ENCODE measurements around the gene RORC.

DNA sequence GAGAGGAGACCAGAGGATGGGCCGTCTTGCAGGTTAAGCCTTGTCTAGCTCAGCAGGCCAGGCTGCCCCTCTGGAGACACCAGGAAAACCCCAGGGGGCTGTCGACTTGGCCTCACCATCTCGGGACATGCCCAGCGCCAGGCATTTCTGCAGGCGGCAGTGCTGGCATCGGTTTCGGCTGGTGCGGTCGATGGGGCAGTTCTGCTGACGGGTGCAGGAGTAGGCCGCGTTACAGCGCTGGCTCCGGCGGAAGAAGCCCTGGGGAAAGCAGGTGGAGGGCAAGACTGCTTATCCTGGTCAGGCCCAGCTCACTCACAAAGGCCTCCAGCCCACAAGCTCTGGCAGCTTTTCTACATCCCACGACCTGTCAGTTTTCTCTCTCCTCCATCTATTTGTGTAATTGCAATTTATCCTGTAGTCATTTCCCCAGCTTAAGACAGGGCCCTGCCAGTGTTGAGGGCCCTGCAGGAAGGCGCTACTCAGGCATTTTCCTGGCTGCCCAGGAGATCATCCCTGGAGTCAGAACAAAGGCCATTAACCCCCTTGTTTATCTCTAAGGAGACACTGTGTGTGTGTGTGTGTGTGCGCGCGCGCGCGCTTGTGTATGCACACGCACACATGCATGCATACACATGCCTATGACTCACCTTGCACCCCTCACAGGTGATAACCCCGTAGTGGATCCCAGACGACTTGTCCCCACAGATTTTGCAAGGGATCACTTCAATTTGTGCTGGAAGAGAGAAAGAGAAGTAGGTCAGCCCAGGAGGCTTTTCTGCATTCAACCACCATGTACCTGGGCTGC, 14.9 kb downstream of the RORC start:
- TF ChIP-seq CTCF (IDR thresholded peaks at IDR 0.05) (no peak), POLR2AphosphoS5 (IDR thresholded peaks at IDR 0.05) (no peak), POLR2A (IDR thresholded peaks at IDR 0.05) (no peak), EP300 (IDR thresholded peaks at IDR 0.05) (no peak)
